ENCODE results near the gene GLT1D1.

DNA sequence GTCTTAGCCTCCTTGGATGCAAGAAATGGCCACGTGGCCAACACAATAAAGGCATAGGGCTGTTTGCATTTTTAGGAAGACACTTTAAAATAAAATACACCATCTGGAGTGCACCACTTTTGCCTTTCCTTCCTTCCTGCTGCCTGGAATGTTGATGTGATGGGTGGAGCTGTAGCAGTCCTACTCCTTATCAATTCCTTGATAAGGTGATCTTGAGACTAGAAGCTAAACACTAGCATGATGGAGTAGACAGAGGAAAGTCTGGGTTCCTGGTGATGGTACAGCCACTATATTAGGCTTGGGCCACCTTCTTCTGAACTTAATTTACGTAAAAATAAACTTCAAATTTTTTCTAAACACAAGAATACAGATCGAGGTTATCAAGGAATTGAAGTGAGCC is 2.9 kb upstream of the GLT1D1 start:
- TF ChIP-seq FOXA1 (IDR thresholded peaks at IDR 0.05): no peak
- TF ChIP-seq BHLHE40 (IDR thresholded peaks at IDR 0.05; ENCODE audit: borderline replicate concordance): no peak
- TF ChIP-seq LEF1 (IDR thresholded peaks at IDR 0.05; ENCODE audit: borderline replicate concordance): no peak
- no peak for TF ChIP-seq CTBP1 (IDR thresholded peaks at IDR 0.05; ENCODE audit: borderline replicate concordance)
- TF ChIP-seq SUZ12 (IDR thresholded peaks at IDR 0.05): no peak
- TF ChIP-seq FOXM1 (IDR thresholded peaks at IDR 0.05; ENCODE audit: borderline replicate concordance): no peak
- no peak for TF ChIP-seq TARDBP (IDR thresholded peaks at IDR 0.05)
- TF ChIP-seq HDGF (IDR thresholded peaks at IDR 0.05; ENCODE audit: borderline replicate concordance): no peak
- TF ChIP-seq SP1 (IDR thresholded peaks at IDR 0.05): no peak
- no peak for TF ChIP-seq ZNF384 (IDR thresholded peaks at IDR 0.05)
